ENCODE results near the gene ATP13A3.

- TF ChIP-seq POLR2AphosphoS5 (IDR thresholded peaks at IDR 0.05) (no peak), CTCF (IDR thresholded peaks at IDR 0.05 in 8 of 11, conservative IDR thresholded peaks at IDR 0.05 in 3 of 11) (no peak), POLR2A (IDR thresholded peaks at IDR 0.05) (no peak)
Observed at GRCh38 chr3:194354315-194354714, 132.5 kb downstream of the ATP13A3 start.

Measured in spleen (tissue), 7 donors.